Measurements from ENCODE around the gene ZNF879.

Gene ZNF879

DNA sequence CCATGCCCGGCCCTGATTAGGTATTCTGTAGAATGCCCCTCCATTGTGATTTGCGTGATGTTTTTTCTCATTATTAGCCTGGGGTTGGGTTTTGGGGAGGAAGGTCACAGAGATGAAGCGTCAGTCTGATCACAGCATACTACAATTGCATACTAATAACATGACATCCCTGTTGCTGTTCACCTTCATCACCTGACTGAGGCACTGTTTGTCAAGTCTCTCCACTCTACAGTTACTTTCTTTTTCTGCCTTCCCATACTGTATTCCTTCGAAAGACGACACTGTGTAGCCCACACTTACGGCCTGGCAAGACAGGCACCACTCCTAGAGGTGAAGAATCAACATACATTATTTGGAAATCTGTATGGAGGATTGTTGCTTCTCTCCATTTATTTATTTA is 42.1 kb downstream of the ZNF879 start:
- peaks cover 71% of the 10 kb centered on the region for H3K9me3 ChIP-seq (ENCODE audit: control insufficient read depth, low read length)
- 60 to 83% methylated on average over 1 to 2 of the region's 6 CpGs for WGBS, 2 experiments (ENCODE audit: insufficient coverage in 2 of 2)

DNA sequence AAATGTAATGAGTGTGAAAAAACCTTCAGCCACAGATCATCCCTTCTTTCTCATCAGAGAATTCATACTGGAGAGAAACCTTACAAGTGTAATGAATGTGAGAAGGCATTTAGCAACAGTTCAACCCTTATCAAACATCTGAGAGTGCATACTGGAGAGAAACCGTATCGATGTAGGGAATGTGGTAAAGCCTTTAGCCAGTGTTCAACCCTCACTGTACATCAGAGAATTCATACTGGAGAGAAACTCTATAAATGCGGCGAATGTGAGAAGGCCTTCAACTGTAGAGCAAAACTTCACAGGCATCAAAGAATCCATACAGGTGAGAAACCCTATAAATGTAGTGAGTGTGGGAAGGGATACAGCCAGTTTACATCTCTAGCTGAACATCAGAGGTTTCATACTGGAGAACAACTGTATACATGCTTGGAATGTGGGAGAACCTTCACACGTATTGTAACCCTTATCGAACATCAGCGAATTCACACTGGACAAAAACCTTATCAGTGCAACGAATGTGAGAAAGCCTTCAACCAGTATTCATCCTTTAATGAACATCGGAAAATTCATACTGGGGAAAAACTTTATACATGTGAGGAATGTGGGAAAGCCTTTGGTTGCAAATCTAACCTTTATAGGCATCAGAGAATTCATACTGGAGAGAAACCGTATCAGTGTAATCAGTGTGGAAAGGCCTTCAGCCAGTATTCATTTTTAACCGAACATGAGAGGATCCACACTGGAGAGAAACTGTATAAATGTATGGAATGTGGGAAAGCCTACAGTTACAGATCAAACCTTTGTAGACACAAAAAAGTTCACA is 55.8 kb downstream of the ZNF879 start:
- H3K4me1 ChIP-seq (ENCODE audit: control insufficient read depth, insufficient read depth, low read length, poor library complexity, severe bottlenecking), result no peaks in the 10 kb centered on the region
- H3K27ac ChIP-seq (ENCODE audit: low read depth, low read length, severe bottlenecking), result no peak overlapping the region
- H3K4me3 ChIP-seq (ENCODE audit: extremely low read depth, insufficient read depth, low read length, poor library complexity, severe bottlenecking), result no peak overlapping the region
- WGBS, 2 experiments (ENCODE audit: insufficient coverage in 2 of 2), result 99% methylated on average over 9 of the region's 11 CpGs; no CpG with 5 or more reads in 1 of the 2 experiments
- peaks cover 13% of the 10 kb centered on the region for H3K36me3 ChIP-seq (ENCODE audit: control insufficient read depth, insufficient read depth, low read length)
- peaks cover 67% of the 10 kb centered on the region for H3K9me3 ChIP-seq (ENCODE audit: control insufficient read depth, low read length)

More for the DNA sequence above, 42.1 kb downstream of the ZNF879 start:
- H3K36me3 ChIP-seq (ENCODE audit: control insufficient read depth, insufficient read depth, low read length), result peaks cover 7% of the 10 kb centered on the region
- H3K27ac ChIP-seq (ENCODE audit: low read depth, low read length, severe bottlenecking), result no peak overlapping the region
- no peak overlapping the region for H3K4me3 ChIP-seq (ENCODE audit: extremely low read depth, insufficient read depth, low read length, poor library complexity, severe bottlenecking)
- no peaks in the 10 kb centered on the region for H3K4me1 ChIP-seq (ENCODE audit: control insufficient read depth, insufficient read depth, low read length, poor library complexity, severe bottlenecking)

DNA sequence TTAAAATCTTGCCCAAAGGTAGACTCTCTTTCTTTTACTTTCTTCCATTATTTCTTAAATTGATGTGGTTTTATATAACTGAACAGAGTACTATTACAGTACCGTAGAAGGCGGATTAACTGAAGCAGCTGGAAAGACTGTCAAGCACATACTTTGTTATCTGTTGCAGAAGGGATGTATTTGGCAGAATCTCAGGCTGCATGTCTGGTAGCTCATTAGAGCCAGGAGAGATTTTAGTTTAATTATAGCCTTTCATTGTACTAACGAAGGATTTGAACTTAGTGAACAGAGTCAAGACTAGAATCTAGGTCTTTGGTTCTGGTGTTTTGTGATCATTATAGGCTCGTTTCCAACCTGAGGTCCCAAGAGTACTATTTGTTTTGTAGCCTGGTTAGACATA is 57.1 kb downstream of the ZNF879 start:
- H3K9me3 ChIP-seq (ENCODE audit: control insufficient read depth, low read length), result peaks cover 77% of the 10 kb centered on the region
- no peaks in the 10 kb centered on the region for H3K4me1 ChIP-seq (ENCODE audit: control insufficient read depth, insufficient read depth, low read length, poor library complexity, severe bottlenecking)
- WGBS, 2 experiments (ENCODE audit: insufficient coverage in 2 of 2), result 66 to 78% methylated on average over 3 to 4 of the region's 4 CpGs
- H3K36me3 ChIP-seq (ENCODE audit: control insufficient read depth, insufficient read depth, low read length), result peaks cover 13% of the 10 kb centered on the region
- H3K4me3 ChIP-seq (ENCODE audit: extremely low read depth, insufficient read depth, low read length, poor library complexity, severe bottlenecking), result no peak overlapping the region
- H3K27ac ChIP-seq (ENCODE audit: low read depth, low read length, severe bottlenecking), result no peak overlapping the region

Data from mesodermal cell (in vitro differentiated cells).